GM21786 (cell line): ENCODE measurements around the gene NPHS1.
"Not testable (repeated sequence)": the region's sequence is repeated elsewhere in the genome, so short reads cannot be mapped to it uniquely, and the experiment has no call there.

Source experiments
- ATAC-seq: cut with Tn5 transposase; IDR thresholded peaks from one replicate; pipeline ENCODE4 v1.9.1; 2021; ENCODE audit not compliant: unreplicated experiment

NPHS1 gene

DNA sequence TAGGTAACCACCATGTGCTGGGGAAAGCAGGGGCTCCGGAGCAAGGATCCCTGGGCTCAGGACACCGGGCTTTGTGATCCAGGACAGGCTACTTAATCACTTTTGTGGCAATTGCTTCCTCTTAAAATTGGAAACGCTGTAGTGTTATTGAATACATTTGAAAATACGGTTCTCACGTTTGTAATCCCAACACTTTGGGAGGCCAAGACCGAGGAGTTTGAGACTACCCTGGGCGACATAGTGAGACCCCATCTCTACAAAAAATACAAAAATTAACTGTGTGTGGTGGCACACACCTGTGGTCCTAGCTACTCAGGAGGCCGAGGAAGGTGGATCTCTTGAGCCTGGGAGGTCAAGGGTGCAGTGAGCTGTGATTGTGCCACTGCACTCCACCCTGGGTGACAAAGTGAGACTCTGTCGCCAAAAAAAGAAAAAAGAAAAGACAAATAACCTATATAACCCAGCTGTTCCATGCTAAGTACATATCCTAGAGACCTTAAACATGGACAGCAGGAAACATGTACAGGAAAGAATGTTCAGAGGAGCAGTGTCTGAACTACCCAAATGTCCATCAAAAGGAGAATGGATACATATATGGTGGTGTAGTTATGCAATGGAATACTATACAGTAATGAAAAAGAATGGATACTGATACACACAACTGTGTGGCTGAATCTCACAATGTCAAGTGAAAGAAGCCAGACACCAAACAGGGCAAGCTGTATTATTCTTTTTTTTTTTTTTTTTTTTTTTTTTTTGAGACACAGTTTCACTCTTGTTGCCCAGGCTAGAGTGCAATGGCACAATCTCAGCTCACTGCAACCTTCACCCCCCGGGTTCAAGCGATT, 39.0 kb downstream of the NPHS1 start:
- no peak for ATAC-seq

DNA sequence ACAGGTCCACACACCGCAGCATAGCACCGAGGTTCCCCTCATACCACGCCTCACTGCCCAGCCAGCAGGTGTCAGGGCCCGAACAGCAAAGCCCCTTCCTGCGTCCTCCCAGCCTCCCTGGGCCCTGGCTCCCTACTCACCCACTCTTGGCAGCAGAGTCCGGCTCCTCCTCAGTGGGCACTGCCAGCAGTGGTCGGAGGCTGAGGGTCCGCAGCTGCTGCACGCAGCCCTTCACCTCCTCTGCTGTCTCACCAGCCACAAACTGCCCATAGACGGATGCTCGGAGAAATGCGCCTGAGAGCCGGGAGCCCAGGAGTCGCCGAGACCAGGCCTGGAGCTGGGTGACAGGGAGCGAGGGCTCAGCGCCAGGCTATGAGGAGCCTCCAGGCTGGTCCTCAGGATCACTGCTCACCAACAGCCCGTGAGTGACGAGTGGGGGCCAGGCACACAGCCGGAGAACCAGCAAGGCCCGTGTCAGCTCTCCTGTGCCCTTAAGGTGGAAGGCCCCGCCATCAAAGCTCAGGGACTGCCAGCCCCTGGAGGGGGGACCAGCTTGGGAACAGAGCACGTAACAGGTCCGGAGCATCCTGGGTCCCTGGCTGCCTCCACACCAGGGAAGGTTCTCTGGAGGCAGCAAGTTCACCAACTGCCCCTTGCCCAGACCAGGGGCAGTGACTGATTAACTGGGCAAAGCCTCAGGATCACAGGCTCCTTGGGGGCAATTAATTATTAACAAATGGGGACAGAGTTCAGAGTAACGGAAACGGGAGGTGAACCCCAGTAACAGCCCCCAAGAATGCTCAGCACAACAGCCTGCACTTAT, 39.9 kb downstream of the NPHS1 start, which contains the start of gene PRODH2:
PRODH2 (minus strand) TSS at position 626 of the 823 bp plus-strand sequence; CDS start at position 586, 40 bp downstream.
- ATAC-seq = no peak

DNA sequence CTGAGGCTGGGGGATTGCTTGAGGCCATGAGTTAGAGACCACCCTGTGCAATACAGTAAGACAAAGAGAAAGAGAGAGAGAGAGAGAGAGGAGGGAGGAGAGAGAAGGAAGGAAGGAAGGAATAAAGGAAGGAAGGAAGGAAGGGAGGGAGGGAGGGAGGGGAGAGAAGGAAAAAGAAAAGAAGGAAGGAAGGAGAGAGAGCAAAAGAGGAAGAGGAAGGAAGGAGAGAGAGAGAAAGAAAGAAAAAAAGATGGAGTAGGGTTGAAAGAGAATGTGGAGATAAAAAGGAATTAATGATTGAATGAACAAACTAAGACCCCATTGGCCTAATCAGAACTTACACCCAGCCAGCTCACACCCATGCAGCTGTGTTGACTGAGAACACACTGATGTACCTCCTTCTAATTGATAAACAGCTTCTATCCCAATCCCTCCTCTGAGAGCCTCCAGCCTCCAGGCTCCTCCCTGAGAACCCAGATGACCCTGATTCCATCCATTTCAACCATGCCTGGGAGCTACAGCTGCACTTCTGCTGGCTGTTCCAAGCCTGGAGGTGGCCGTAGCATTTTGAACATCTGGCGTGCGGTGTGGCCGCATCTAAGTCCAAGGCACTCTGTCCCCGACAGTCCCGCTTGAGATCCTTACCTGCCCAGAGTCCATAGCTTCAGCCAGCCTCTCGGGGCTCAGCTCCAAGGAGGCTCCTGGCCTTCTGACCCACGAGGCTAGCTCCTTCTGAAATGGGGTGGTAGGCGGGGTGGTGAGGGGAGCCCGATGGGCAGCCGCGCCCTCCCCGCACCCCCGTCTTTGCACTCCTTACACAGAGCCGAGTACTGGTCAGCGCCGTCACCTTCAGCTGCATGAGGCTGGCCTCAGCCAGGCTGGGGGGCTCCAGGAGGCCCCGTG, 40.7 kb downstream of the NPHS1 start:
- no peak for ATAC-seq

DNA sequence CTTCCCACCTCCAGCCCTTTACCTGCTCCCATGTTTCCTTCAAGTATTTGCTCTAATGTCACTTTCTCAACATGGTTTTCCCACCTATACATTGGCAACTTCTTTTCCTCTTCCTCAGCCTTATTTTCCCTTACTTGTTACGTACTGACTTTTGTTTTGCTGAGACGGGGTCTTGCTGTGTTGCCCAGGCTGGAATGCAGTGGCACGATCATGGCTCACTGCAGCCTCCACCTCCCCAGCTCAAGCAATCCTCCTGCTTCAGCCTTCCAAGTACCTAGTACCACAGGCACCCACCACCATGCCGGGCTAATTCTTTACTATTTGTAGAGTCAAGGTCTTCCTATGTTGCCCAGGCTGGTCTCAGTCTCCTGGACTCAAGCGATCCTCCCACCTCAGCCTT, 44.7 kb downstream of the NPHS1 start:
- ATAC-seq = no peak

DNA sequence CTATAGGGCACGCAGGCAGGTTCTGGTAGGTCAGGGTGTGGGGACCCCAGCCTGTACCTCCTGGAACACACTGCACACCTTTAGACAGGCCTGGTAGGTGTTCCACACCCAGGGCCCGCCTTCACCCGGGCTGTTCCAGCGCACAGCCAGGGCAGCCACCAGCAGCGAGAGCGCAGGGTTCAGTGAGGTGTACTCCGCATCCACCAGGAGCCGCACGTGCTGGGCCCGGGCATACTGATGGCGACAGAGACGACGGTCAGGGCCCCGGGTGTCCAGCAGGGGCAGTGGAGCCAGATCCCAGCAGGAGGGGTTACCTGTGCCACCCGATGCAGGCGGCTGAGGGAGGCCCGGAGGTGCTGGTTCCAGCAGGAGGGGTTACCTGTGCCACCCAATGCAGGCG, 45.7 kb downstream of the NPHS1 start:
- no peak for ATAC-seq

DNA sequence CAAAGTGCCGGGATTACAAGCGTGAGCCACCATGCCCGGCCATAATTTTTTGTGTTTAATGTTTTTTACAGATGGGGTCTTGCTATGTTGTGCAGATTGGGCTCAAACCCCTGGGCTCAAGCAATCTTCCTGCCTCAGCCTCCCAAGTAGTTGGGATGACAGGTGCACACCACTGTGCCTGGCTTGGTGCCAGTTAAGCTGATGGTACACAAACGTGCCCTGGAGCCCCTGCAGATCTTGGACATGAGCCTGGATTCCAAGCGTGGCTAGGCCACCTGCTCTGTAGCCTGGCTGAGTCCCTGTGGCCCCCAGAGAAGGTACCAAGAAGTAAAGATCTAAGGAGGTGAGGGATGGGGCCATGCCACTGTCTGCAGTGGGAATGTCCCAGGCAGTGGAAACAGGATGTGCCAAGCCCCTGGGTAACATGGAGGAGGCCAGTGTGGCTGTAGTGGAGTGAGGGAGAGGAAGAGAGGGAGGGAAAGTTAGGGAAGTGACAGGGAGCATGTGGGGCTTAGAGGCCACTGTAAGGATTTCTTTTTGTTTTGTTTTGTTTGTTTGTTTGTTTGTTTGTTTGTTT, 46.7 kb downstream of the NPHS1 start:
- ATAC-seq = no peak

DNA sequence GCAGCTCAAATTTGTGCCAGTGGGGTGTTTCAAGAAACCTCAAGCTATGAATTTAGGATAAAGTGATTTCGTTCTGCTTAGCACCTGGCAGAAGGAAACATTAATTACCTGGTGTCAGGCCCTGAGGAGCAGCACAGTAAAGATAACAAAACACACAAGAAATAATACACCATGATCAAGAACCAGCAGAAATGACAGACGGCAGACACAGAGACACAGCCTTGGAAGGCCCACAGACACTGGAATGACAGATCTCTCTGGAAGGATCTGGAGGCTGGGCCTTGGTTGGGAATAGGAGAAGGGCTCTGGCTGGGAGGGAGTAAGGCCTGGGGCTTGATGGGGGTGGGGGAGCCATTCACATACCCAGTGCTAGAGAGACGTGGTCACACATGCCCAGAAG, 50.5 kb downstream of the NPHS1 start:
- no peak for ATAC-seq

DNA sequence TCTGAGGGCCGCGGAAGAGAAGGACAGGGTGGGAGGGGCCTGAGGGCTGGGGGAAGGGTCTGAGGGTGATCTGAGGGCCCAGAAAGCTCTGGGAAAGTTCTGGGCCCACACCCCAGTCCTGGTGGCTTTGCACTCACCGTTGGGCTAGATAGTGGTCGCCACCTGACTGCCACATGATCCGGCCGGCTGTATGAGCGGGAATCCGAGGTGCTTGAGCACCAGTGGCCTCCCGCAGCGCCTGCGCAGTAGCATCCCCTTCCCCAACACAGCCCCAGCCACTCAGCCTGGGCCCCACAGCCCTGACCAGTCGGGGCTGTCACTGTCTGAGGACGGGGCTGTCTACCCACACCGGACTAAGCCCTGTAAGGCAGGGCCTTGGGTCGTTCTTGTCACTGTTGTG, 54.6 kb downstream of the NPHS1 start:
- no peak for ATAC-seq

DNA sequence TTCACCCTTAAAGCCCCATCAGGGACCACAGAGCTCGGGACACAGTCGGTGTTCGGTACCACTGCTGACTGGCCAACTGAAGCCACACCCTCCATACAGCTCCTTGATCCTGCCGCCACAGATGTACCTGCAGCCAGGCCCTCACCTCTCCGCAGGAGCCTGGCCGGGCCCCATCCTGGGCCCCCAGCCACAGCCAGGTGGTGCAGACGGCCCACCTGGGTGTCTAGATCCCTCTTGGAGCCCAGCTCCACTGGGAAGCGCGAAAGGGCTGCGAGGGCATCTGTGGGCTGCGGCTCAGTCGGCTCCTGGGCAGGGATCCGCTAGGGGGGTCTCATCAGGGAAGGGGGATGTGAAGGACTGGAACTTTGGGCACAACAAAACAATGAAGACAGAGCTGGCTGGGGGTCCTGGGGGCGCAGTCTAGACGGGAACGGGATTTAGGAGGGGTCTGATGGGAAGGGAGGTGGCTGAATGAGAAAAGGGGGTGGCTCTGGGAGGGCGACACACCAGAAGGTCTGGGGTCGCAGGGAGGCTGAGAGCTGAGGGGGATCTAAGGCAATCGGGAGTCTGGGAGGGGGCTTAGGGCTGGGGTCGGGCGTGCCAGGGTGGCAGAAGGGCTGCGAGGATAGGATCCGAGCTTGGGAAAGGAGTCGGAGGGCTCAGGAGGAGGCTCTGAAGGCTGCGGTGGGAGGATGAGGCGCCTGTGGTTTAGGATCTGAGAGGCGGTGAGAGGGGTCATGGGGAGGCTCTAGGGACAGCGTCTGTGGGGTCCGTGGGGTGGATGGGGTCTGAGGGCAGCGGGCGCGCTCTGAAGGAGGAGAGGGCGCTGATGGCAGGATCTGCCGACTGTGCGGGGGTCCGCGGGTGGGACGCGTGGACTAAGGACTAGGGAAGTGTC, 55.4 kb downstream of the NPHS1 start:
- ATAC-seq = no peak

DNA sequence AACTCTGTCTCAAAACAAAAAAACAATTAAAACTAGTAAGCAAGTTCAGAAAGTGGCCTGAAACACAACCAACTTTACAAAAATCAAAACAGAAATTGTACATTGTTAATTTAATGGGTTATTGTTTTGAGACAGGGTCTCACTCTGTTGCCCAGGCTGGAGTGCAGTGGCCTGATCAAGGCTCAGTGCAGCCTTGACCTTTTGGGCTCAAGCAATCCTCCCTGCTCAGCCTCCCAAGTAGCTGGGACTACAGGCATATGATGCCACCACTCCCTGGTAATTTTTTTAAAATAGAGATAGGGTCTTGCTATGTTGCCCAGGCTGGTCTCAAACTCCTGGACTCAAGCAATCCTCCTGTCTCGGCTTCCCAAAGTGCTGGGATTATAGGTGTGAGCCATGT, 56.7 kb downstream of the NPHS1 start:
- ATAC-seq = not testable (repeated sequence)

DNA sequence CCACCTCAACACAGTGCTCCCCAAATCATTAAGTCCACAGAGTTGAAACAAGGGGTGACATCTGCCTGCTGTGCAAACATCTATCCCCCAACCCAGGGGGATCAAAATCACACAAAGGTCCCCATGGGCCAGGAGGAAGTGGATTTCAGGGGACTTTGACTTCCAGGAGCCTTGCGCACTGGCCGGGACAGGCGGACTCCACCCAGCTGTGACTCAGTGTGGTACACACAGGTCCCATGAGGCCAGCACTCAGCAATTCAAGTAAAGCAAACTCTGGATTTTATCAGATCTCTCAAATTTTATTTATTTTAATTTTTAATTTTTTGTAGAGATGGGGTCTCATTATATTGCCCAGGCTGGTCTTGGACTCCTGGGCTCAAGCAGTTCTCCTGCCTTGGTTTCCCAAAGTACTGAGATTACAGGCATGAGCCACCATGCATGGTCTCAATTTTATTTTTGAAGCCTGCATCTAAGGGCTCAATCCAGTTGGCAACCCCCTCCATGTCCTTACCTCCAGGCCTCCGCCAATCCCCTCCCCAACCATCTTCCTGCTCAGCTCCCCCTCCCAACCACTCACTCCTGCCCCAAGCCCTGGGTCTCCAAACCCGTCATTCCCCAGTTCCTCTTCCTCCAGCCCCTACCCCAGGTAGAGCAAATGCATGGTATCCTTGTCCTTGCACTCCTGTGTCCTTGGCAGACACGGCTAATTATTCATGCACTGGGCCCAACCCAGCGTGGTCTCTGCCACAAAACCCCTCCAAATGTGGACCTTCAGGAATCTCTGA, 58.7 kb downstream of the NPHS1 start:
- no peak for ATAC-seq

DNA sequence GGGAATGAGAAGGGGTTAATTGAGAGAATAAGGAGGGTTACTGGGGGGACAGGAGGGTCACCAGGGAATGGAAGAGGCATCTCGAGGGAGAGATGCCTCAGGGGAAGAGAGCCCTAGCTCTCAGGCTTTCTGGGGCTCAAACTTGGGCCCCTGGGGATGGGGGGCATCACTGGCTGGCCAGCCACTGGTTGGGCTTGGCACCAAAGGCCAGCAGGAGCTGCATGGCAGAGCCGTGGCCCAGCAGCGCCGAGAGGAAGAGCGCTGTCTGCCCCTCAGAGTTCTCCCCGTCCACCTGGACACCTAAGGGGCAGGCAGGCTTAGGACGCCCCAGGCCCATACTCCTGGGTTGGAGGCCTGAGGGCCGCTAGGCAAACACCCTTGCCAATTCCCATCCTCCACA, 59.4 kb downstream of the NPHS1 start:
- no peak for ATAC-seq

DNA sequence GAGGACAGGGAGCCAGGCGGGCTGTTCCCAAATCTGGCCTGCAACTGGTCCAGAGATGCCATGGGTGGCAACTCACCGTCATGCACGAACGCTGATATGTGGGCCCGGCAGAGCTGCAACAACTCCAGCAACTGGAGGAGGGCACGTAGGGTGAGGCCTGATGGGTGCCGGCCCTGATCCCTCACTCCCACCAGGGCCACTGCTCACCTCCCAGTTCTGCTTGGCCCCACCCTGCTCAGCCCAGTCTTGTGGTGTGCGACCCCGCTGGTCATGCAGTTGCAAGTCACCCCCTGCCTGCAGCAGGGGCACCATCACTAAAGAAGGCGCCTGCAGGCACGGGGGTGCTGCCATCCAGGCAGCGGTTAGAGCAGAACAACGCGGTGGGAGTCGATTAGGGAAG, 60.0 kb downstream of the NPHS1 start:
- no peak for ATAC-seq

DNA sequence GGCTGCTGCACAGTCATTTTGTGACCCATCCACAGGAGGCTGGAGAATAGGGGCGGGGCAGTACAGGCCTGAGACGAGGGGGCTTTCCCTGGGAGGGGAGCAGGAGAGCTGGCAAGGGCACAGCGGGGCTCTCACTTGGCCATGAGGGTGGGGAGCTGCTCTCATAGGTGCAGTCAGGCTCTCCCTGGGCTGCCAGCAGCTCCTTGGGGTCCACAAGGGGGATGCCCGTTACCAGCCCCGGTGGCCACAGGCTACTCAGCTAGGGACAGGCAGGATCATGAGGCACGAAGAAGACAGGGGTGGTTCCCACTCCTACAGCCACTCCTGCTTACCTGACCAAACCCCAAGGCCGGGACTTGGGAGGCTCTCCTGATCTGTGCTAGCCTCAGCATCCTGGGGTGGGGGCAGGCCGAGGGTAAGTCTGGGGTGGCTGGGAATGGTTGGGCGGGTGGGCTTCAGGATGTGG, 60.5 kb downstream of the NPHS1 start:
- ATAC-seq = no peak

DNA sequence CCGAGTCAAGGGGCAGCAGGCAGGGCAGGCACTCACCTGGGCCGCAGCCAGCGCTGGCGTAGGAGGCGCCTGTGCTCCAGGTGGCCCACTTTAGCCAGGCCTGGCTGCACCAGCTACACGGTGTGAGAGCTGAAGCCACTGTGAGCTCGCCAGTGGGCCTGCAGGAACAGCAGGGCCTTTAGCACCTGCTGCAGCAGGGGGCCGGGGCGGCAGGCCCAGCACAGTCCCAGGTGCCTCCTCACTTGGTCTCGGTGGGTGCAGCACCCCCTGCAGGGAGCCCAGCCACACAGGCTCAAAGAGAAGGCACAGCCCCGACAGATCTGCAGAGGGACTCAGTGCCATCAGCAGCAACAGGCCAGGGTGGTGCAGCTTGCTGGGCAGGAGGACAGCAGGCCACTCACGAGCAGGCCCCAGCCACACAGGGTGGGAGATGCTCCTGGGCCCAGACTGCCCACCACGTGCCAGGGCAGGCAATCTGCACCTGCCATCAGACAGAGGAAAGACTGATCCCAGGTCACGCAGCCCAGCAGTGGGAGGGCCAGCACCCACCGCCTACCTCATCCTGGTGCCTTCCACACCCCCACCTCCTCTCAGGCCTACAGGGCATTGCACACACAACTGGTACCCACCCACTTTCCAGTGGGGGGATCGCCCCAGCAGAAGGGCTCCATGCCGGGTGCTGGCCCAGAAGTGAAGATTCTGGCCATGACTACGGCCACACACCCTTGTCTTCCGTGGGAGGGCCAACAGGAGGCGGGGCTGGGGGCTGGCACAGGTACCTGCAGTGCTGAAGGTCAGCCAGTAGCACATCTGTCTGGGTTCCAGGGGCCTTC, 61.1 kb downstream of the NPHS1 start:
- no peak for ATAC-seq

DNA sequence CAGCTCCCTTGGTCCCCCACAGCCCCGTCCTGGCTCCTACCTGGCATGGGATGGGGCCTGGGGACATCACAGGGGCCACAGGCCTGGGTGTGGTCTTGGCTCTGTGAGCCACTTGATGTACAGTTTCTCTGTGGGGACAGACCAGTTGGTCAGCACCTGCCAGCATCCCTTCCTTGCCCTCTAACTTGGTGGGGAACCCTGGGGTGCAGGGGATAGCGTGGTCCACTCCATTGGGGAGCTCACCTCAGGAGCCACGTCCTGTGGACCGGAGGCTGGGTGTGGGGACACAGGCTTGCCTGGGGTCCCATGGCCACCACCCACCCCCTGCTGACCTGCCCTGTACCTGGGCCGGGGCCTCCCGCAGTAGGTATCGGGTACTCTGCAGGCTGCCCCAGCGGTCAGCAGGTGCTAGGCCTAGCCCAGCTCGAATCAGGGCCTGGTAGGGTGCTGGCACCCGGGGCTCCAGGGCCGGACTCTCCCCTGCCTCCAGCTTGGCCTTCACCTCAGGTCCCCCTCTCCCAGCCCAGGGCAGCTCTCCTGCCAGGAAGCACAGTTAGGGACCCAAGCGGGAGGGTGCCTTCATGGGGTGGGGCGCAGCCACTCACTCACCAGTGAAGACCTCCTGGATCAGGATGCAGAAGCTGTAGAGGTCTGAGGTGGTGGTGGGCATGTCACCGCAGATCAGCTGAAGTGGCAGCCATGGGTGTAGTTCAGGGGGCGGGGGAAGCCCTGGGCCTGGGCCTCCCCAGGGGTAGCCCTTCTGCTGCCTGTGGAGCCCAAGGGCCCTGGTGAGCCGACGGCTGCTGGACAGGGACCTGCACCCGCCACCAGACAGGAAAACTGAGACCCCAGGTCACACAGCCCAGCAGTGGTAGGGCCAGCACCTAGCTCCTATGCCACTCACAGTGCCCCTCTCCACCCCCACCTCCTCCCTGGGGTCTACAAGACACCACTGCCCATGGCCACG, 62.0 kb downstream of the NPHS1 start:
- ATAC-seq = no peak
